ENCODE measurements around the gene HLA-F.

The HLA-F gene

DNA sequence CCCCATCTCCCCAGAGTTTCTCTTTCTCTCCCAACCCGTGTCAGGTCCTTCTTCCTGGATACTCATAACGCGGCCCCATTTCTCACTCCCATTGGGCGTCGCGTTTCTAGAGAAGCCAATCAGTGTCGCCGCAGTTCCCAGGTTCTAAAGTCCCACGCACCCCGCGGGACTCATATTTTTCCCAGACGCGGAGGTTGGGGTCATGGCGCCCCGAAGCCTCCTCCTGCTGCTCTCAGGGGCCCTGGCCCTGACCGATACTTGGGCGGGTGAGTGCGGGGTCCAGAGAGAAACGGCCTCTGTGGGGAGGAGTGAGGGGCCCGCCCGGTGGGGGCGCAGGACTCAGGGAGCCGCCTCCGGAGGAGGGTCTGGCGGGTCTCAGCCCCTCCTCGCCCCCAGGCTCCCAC is at the start of gene HLA-F:
Gene HLA-F, plus strand, starts transcription at position 173 of the 404 bp plus-strand sequence. Its CDS starts 30 bp downstream, at position 203.
- DNase-seq (ENCODE audit: low read depth in 2 of 2): peak in 1 of 2 donors; percentile 71

DNA sequence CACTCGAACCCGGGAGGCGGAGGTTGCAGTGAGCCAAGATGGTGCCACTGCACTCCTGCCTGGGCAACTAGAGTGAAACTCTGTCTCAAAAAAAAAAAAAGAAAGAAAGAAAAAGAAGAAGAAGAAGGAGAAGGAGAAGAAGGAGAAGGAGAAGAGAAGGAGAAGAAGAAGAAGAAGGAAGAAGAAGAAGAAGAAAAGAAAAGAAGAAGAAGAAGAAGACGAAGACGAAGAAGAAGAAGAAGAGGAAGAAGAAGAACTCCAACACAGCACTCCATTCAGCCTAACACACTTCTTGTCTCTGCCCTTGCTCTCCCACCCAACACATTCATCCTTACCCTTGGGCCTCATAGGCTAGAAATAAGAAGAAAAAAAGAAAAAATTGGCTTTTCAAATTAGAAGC is 49.2 kb upstream of the HLA-F start:
- no peak for DNase-seq (ENCODE audit: low read depth in 2 of 2)

DNA sequence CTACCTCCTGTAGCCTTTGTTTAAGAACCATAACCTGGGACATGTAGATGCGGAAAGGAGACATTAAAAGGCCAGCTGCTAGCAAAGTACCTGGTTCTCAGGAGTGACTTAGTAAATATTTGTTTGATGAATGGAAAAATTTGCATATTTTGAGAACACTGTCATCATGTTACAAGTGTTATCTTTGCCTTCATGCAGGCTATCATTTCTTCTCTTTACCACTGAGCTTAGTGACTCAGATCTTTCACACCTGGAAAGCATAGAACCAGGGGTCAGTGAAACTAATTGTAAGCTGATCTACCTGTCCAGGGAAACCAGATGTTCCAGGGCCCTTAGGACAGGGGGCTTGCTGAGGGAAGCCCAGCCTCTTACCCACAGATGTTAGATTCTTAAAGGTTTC is 47.7 kb upstream of the HLA-F start:
- no peak for DNase-seq (ENCODE audit: low read depth in 2 of 2)

DNA sequence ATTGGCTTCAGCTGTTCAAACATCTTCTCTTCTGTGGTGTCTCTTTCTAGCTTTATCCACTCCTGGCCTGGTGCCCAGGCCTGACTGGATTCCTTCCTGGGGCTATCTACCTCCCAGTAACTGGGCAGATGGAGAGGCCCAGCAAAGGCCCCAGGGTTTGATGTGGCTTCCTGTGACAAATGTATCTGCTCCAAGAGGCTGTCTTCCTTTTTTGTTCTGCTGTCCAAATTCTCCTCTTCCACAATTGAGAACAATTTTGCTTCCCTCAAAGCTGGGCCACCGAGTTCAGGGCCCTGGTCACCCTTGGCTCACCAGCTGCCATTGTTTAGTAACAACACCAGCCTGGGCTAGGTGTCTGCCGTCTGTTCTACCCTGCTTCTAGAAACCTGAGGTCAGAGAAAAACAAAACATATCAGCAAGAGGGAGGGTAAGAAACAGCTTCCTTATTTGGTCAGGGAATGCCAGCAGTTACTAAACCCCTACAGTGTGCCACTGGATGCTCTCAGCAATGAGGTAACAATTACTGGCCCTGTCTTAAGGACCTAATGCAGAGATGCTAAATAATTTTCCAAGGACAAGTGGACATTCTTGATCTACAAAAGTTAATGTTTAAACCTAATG is 46.1 kb upstream of the HLA-F start:
- no peak for DNase-seq (ENCODE audit: low read depth in 2 of 2)

DNA sequence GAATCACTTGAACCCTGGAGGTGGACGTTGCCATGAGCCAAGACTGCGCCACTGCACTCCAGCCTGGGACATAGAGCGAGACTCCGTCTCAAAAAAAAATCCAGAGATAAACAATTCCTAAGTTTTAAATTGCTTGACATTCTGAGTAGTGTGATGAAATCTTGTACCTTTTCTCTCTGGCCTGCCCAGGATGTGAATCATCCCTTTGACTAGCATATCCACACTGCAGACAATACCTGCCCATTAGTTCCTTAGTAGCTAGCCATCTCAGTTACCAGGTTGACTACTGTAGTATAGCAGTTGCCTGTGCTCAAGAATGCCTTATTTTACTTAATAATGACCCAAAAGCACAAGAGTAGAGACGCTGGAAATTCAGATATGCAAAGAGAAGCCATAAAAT is 45.1 kb upstream of the HLA-F start:
- no peak for DNase-seq (ENCODE audit: low read depth in 2 of 2)

DNA sequence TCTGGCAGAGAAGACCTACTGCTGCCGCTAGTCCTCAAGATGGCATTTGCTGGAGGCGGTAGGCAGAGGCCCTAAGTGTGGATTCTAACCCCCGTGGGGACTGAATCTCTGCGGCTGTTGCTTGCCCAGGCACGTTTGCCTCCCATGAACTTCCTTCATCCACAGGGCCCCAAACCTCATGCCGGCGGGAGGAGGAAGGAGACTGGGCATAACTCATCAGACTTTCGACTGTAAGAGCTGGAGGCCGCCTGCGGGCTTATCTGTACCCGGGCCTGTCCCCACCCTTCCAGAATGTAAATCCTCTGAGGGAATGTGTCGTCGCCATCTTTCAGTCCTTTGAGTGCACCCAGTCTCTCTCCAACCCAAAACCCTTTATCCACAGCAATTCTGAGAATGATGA is 43.3 kb upstream of the HLA-F start:
- no peak for DNase-seq (ENCODE audit: low read depth in 2 of 2)

DNA sequence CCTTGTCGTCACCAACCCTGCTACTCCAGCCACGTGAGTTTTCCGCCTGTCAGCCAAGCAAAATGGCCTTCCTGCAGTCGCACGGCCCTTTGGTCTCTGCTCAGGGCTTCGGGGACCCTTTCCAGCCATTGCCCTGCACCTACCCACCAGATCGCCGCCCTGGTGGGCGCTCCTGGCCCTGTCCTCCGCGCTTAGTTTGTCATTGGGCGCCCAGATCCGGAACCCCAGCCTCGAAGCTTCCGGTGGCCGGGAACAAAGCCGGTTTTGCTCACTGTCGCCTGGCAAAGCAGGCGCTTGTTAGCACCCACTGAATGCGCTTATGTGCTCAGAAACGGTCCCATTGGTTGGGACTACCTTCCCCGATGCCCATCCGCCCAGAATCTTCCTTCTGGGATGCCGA is 42.8 kb upstream of the HLA-F start:
- DNase-seq (ENCODE audit: low read depth in 2 of 2): no peak

DNA sequence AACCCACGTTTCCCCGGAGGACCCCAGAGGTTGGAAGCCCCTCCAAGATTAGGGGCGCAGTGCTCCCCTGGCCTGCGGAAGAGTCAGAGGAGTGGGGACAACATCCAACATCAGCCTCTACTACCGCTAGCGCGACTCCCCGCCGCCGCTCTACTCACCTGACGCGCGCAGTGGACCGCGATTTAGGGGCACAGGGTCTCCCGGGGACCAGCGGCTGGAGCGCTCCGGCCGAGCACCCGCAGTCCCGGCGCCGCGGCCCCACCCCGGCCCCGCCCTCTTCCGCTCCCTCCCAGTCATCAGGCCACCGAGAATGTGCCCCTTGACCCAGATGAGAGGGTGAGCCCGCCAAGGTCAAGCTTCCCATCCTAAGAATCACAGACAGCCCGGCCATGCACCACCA is 42.3 kb upstream of the HLA-F start, which contains the start of gene ZFP57:
Gene ZFP57, minus strand, starts transcription at position 249 of the 400 bp plus-strand sequence. CDS start 4,149 bp downstream, outside the sequence.
- DNase-seq (ENCODE audit: low read depth in 2 of 2): no peak

DNA sequence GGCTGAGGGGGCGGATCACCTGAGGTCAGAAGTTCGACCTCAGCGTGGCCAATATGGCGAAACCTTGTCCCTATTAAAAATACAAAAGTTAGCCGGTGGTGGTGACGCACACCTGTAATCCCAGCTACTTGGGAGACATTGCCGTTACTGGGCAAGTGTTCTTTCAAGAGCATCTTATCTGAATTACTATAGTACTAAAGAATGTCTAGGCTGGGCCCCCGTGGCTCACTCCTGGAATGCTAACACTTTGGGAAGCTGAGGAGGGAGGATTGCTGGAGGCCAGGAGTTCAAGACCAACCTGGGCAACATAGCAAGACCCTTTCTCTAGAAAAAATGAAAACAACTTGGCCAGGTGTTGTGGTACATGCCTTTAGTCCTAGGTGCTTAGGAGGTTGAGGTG is 41.4 kb upstream of the HLA-F start:
- no peak for DNase-seq (ENCODE audit: low read depth in 2 of 2)

DNA sequence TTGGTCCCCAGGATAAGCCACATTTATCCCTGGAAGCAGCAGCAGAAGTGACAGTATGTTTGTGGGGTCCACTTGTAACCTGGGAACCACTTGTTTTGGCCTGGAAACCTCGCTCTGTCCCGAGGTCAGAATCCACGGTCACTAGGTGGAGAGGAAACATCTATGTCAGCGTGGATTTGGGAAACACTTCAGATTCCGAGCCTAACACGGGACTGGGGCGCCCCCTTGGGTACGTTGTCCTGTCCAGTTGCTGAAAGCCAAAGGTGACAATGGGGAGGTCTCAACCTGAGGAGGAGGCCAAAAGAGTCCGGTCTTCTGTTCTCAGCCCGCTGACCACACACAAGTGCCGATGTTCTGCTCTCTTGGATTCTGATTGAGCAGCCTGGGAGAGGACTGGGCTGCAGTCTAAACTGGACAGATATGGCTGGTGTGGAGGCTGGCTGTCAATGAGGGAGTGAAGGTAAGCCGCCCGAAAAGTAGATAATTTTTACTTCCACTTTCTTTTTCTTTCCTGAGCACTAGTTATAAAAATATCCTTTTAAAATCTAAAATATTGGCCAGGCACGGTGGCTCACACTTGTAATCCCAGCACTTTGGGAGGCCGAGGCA is 37.4 kb upstream of the HLA-F start:
- no peak for DNase-seq (ENCODE audit: low read depth in 2 of 2)

DNA sequence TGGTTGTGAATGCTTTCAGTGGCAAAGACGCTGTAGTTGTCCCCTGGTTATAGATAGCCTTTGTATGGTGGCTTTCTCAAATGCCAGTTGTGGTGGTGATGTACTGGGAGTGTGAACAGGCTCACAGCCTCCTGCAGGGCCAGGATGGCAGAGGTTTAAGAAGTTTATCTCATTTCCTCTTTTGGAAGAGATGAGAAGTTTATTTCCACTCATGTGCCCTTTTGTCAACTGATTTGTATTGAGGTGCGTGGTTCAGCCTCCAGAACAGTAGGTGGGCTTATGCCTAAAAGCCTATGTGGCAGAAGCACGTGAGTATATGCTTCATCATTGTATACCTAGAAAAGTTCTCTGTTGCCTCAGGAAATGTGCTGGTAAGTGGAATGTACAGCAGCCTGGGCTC is 28.6 kb upstream of the HLA-F start:
- no peak for DNase-seq (ENCODE audit: low read depth in 2 of 2)

DNA sequence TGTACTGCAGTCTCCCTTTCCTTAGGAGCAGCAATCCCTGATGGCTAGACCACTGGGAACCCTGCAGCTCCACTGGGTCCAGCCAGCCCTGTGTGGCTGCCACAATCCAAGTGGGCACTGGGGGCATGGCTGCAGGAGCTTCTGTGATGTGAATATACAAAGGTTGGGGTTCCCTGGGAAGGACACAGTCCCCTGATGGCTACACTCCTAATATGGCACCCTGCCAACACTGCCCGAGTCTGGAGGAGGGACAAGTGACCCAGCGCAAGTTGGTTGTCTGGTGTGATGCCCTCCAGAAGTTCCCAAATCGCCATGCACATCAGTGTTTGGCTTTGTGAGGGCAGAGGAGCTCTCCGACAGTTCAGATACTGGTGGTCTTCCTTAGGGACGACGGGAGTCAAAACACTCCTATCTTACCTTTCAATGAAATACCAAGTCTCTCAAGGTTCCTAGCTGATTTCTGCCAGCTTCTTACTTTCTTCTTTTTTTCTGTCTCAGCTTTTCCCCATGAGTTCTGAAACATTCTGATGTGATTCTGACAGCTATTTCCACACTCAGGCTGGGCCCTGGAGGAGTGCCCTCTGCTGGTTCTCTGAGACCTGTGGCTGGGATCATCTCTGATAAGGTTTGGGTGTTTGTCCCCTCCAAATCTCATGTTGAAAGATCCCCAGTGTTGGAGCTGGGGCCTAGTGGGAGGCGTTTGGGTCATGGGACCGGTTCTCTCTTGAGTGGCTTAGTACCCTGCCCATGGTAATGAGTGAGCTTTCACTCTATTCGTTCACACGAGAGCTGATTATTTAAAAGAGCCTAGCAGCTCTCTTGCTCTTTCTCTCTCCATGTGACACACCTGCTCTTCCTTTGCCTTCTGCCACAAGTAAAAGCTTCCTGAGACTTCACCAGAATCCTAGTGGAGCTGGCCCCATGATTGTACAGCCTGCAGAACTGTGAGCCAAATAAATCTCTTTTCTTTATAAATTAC is 26.8 kb upstream of the HLA-F start:
- DNase-seq (ENCODE audit: low read depth in 2 of 2): no peak

DNA sequence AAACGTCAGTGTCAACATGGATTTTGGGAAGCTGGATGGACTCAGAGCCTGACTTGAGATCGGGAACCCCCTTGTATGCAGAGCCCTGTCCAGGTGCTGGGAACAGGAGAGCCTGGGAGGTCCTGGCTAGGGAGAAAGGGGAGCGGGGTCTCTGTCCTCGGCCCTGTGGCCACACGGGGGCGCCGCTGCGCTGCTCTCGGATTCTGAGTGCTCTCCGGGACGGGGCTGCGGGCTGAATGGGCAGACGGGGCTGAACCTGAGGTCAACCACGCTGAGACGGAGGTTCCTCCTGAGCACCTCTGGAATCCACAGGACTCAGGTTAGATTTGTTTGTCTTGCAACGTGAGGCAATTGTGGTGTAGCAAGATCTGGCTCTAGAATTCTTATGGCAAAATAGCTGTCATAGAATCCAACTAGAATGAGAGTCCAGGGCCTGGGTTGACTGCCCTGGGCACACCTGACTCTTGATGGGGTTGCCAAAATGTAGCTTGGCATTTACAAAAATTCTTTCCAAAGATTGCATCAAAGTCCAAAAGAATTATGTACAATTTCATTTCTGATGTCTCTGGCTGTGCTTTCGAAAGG is 20.6 kb upstream of the HLA-F start:
- peak; percentile 47 to 77 for DNase-seq (ENCODE audit: low read depth in 2 of 2)

DNA sequence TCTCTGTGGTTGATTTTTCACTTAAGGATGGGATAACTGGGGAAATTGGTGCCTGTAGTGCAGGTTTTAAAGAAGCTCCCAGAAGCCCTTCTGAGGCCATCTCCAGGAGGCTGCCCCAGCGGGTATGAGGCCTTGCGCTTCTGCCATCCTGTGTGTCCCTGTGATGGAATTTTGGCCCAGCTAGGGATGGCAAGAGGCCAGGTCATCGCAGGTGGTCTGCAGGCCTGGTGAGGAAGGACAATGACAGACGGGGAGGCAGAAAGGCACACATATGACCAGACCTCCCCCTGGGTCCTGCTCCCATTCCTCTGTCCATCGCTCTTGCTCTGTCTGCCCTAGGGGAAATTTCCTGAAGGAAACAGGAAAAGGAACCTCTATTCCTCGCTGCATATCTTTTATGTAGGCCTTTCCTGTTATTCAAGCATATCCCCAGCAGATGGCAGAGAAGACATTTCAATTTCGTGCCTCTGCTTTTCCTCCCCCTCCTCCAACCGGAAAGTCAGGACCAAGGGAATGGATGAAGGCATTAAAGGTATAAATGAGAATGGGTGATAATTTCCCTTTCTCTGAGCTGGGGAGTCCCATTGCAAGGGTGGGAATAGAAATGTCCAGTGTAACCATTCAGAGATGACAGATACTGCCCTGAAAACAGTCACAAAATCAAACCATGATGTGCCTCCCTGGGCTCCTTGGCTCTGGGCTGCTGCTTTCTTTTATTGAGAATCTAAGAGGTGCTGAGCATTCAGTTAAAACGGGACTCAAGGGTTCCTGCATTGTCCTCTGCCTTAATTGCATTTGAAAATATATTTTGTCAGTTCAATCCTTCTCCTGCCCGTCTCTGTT is 17.6 kb upstream of the HLA-F start:
- no peak for DNase-seq (ENCODE audit: low read depth in 2 of 2)

DNA sequence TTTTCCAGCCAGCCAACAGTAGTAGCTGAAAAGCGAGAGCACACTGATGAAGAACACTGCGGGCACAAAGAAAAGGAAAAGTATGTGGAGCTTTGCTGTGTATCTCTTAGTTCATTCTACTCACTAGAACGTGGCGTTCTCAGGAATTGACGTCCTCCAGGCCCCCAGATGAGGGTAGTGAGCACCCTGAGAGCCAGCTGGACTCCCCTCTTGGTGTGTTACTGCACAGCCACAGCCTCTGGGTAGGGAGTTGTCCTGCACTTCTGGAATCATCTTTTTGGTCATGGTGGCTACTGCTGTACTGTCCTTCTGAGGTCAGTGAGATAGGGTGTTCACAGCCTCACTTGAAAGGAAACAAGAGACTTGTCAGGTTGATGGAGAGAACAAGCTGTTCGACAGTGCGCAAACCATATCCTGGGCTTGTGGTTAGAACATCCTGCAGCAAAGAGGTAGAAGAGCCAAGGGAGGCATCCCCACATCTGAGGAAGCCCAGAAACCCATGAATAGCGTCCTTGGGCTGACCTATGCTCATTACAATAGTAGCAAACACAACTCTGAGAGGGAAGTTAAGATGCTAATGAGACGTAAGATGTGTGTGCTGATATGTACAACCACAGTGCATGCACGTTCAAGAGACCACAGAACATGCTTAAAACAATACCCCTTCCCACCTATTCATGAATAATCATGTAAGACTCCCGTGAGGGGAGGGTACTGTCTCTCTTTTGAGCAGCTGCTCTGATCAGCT is 14.6 kb upstream of the HLA-F start:
- DNase-seq (ENCODE audit: low read depth in 2 of 2): no peak

DNA sequence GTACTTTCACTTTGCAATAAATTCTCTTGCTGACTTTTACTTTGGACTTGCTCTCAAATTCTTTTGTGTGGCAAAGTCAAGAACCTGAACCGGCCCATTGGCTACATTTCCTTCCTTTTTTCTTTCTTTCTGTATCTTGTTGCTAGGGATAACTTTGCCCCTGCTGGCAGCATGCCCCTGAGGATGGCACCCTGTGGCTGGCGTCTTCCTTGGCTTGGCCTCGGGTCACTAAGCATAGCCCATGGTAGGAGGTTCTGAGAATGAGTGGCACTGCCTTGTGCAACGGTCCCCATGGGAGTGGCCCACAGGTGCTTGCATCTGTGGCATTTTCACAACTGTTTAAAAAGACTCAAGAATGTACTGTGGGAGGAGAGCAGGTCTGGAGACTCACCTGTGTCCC is 14.0 kb upstream of the HLA-F start:
- DNase-seq (ENCODE audit: low read depth in 2 of 2): no peak

DNA sequence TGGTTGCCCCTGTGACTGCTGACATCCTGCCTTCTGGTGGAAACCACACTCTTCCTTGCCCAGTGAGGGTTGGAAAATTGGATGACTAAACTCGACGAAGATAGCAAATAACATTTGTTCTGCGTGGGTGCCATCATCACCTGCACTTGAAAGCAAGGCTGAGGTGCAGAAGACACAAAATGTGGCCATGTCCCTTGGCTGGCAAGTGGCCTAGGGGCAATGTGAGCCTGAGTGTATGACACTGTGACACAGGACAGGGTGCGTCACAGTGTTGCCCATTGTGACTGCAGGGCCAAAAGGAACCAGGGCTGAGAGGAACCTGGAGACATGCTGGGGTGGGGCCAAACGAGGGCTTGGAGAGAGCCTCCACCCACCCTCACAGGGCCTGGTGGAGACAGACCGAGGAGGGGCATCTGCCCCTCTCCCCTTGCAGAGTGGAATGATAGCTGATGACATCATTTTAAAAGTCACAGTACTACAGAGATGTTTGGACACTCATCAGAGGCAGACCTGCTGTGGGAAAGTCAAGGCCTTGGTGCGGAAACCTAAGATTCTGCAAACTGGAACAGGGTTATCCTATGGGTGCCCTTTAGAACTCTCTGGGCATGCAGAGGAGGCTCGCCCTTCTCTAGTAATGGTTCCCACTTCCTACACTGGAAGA is 12.8 kb upstream of the HLA-F start:
- no peak for DNase-seq (ENCODE audit: low read depth in 2 of 2)

DNA sequence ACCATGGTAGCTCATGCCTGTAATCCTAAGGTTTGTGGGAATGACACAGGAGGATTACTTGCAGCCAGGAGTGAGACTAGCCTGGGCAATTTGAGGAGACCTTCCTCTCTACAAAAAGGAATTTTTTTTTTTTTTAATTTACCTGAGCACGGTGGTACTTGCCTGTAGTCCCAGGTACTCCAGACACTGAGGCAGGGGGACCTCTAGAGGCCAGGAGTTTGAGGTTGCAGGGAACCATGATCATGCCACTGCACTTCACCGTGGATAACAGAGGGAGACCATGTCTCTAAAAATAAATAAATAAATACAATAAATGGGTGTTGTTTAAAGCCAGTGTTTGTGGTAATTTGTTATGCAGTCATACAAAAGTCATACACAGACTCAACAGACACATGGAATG is 2.4 kb upstream of the HLA-F start:
- DNase-seq (ENCODE audit: low read depth in 2 of 2): no peak

DNA sequence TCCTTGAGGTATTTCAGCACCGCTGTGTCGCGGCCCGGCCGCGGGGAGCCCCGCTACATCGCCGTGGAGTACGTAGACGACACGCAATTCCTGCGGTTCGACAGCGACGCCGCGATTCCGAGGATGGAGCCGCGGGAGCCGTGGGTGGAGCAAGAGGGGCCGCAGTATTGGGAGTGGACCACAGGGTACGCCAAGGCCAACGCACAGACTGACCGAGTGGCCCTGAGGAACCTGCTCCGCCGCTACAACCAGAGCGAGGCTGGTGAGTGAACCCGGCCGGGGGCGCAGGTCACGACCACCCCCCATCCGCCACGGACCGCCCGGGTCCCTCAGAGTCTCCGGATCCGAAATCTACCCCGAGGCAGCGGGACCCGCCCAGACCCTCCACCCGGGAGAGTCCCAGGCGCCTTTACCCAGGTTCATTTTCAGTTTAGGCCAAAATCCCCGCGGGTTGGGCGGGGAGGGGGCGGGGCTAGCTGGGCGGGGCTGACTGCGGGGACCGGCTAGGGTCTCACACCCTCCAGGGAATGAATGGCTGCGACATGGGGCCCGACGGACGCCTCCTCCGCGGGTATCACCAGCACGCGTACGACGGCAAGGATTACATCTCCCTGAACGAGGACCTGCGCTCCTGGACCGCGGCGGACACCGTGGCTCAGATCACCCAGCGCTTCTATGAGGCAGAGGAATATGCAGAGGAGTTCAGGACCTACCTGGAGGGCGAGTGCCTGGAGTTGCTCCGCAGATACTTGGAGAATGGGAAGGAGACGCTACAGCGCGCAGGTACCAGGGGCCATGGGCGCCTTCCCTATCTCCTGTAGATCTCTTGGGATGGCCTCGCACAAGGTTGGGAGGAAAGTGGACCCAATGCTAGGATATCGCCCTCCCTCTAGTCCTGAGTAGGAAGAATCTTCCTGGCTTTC is 693 bp downstream of the HLA-F start:
- peak; percentile 47 to 65 for DNase-seq (ENCODE audit: low read depth in 2 of 2)
